ENCODE data around the gene PCSK4.

- no peak for TF ChIP-seq POLR2A (IDR thresholded peaks at IDR 0.05)
- TF ChIP-seq CTCF (IDR thresholded peaks at IDR 0.05), result no peak
- TF ChIP-seq POLR2AphosphoS5 (IDR thresholded peaks at IDR 0.05; ENCODE audit: insufficient read depth in 1 of 2, low read depth in 1 of 2), result no peak
Observed at GRCh38 chr19:1468274-1468820, 21.8 kb downstream of the PCSK4 start.

All from vagina (tissue), 2 donors.